Measurements from ENCODE around the gene DPH7.

DNA sequence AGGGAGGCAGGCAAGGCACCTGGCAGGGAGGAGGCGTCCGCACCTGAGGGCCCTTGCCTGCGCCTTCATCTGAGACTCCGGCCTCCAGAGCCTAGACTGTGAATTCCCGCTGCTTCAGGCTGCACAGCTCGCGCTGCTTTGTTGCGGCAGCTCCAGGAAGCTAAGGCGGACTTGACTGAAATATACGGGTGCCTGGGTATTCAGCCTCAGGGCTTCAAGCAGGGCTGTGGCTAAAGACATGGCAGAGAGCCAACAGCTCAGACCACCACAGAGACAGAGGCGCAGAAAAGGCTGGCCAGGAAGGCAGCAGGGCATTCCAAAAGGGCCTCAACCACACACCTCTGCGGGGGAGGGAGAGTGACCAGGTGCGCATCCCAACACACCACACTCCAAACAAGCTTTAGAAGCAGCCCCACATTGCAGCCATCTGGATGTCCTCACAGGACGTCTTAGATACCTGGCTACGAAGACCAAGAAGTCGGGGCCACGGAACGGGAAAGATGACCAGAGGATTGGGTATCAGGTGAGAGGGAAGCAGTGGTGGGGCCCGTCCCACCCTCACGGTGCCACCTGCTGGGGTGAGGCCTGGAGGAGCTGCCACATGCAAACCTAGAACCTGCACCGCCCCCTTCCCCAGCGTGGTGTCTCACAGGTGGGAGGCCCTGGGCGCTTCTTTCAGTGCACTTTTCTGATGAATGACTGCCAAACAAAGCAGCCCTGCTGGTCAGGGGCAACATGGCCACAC is 1.7 kb upstream of the DPH7 start:
- no peak for TF ChIP-seq POLR2A (IDR thresholded peaks at IDR 0.05; ENCODE audit: low read length)
- TF ChIP-seq GATA1 (IDR thresholded peaks at IDR 0.05; ENCODE audit: low read depth, low read length), result no peak

Data from erythroblast (primary cell).